MCF 10A (cell line): ENCODE results near the gene KRT37. TPM values are rescaled to one million over a fixed set of nuclear protein-coding genes. Genes with fewer than 3 reads are reported as not detected.
A peak's percentile ranks its signal among the peaks of the same experiment; 100 is the strongest.

Experiments
- BruUV-seq: library from RNA; stranded (reverse); fragments of 400-500 nt; replicated peaks from 2 replicates; lab custom pipeline; 2021; lab: Mats Ljungman, UMichigan
- CTCF ChIA-PET: fragments of 300-600 bp; sonication (Branson Sonifier 250); formaldehyde crosslinking; extraction: SDS; loops from one replicate; lab custom pipeline; 2021; ENCODE audit warnings: antibody characterized with exemption, inconsistent platforms; lab: Yijun Ruan, JAX
- POLR2A ChIA-PET: fragments of 300-600, 350-650 bp; sonication (Branson Sonifier 250); formaldehyde crosslinking; extraction: SDS; loops from one replicate; lab custom pipeline; 2020; ENCODE audit warnings: antibody characterized with exemption, inconsistent platforms; lab: Yijun Ruan, JAX
- DNase-seq: peaks from one replicate; pipeline ENCODE4 v3.0.0-alpha.2; 2018; ENCODE audit not compliant: unreplicated experiment
- H3K27ac Mint-ChIP-seq: one replicate; pipeline ENCODE4 v1.8.0; 2022; ENCODE audit warnings: mild to moderate bottlenecking, low read depth, mixed read lengths; ENCODE audit not compliant: unreplicated experiment
- H3K27me3 Mint-ChIP-seq: one replicate; pipeline ENCODE4 v1.8.0; 2022; ENCODE audit warnings: mixed read lengths; ENCODE audit not compliant: insufficient read depth, unreplicated experiment
- H3K36me3 Mint-ChIP-seq: one replicate; pipeline ENCODE4 v1.8.0; 2022; ENCODE audit warnings: mild to moderate bottlenecking, moderate library complexity, mixed read lengths; ENCODE audit not compliant: insufficient read depth, unreplicated experiment
- H3K4me1 Mint-ChIP-seq: one replicate; pipeline ENCODE4 v1.8.0; 2022; ENCODE audit warnings: mixed read lengths; ENCODE audit not compliant: insufficient read depth, unreplicated experiment
- H3K4me3 Mint-ChIP-seq: one replicate; pipeline ENCODE4 v1.8.0; 2022; ENCODE audit warnings: mild to moderate bottlenecking, moderate library complexity, mixed read lengths; ENCODE audit not compliant: unreplicated experiment
- H3K9me3 Mint-ChIP-seq: one replicate; pipeline ENCODE4 v1.8.0; 2022; ENCODE audit warnings: mixed read lengths; ENCODE audit not compliant: unreplicated experiment
- CTCF ChIP-seq: fragments of 200-600 bp; IDR thresholded peaks from one replicate; pipeline ENCODE4 v1.8.0; 2022; ENCODE audit warnings: antibody characterized with exemption, mild to moderate bottlenecking; ENCODE audit not compliant: unreplicated experiment
- intact Hi-C: fragments of 100-400 bp; cut with micrococcal nuclease; formaldehyde crosslinking; loops from 2 replicates; pipeline ENCODE4 v1.14.1; 2022
- total RNA-seq: library from RNA; stranded (reverse); gene quantifications from 2 replicates; pipeline ENCODE4 v1.2.3, GENCODE V29; 2022

The KRT37 gene
- total RNA-seq, 1 experiment from 2014 or later: not detected

- H3K36me3 Mint-ChIP-seq: no peaks in the 10 kb centered on the region
- H3K9me3 Mint-ChIP-seq: no peaks in the 10 kb centered on the region
- POLR2A ChIA-PET: interaction anchor here (0.8 kb wide), 1 partner anchor 167 kb away, joined by 3 read pairs; the partner anchor contains the start of gene KRT17
- no TSS peak for BruUV-seq
- no peak overlapping the region for H3K4me3 Mint-ChIP-seq
- H3K27me3 Mint-ChIP-seq: peaks cover 45% of the 10 kb centered on the region
- H3K27ac Mint-ChIP-seq: no peak overlapping the region
- intact Hi-C loops: no loop called here
- TF ChIP-seq CTCF: no peak
- DNase-seq: no peak
- CTCF ChIA-PET: interaction anchor here (1.0 to 1.2 kb wide), 2 partner anchors 18 to 91 kb away, joined by 3 to 4 read pairs; no protein-coding TSS in a partner anchor
- peaks cover 6% of the 10 kb centered on the region for H3K4me1 Mint-ChIP-seq
Measured at GRCh38 chr17:41457676-41458075, 33.3 kb upstream of the KRT37 start.

- CTCF ChIA-PET: no interaction called here
- no peaks in the 10 kb centered on the region for H3K9me3 Mint-ChIP-seq
- POLR2A ChIA-PET: no interaction called here
- no peak for TF ChIP-seq CTCF
- intact Hi-C loops: no loop called here
- peaks cover 6% of the 10 kb centered on the region for H3K4me1 Mint-ChIP-seq
- no peak overlapping the region for H3K4me3 Mint-ChIP-seq
- H3K27me3 Mint-ChIP-seq: peaks cover 55% of the 10 kb centered on the region
- BruUV-seq: no TSS peak
- DNase-seq: peak; percentile 27
- no peak overlapping the region for H3K27ac Mint-ChIP-seq
- no peaks in the 10 kb centered on the region for H3K36me3 Mint-ChIP-seq
Measured at GRCh38 chr17:41456204-41456603, 31.8 kb upstream of the KRT37 start.

DNA sequence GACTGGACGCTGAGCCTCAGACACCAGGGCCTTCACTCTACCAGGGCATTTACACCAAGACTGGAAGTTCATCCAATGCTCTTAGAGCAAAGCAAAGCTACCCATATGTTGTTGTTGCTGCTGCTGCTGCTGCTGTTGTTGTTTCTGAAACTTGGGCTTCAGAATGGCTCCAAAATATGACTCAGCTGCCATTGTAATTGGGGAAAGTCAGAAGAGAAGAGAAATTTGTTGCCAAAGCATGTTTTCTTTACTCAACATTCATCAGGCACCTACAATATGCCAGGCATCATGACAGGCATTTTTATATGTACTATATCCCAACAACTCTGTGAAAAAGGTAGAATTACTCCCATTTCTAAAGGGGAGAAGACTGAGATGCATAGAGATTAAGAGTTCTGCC, 30.9 kb upstream of the KRT37 start:
- Mint-ChIP-seq H3K27ac (no peak overlapping the region), H3K9me3 (no peaks in the 10 kb centered on the region), H3K4me1 (peaks cover 6% of the 10 kb centered on the region), H3K27me3 (peaks cover 48% of the 10 kb centered on the region), H3K4me3 (no peak overlapping the region), H3K36me3 (no peaks in the 10 kb centered on the region)
- intact Hi-C loops: no loop called here
- POLR2A ChIA-PET: no interaction called here
- CTCF ChIA-PET: no interaction called here
- no peak for TF ChIP-seq CTCF
- DNase-seq: peak; percentile 38
- BruUV-seq: no TSS peak

- TF ChIP-seq CTCF: no peak
- ChIA-PET POLR2A (interaction anchor here (1.3 kb wide), 1 partner anchor 27 kb away, joined by 6 read pairs; no protein-coding TSS in a partner anchor), CTCF (no interaction called here)
- no peak overlapping the region for H3K27ac Mint-ChIP-seq
- no peak for DNase-seq
- peaks cover 34% of the 10 kb centered on the region for H3K27me3 Mint-ChIP-seq
- H3K36me3 Mint-ChIP-seq: no peaks in the 10 kb centered on the region
- H3K9me3 Mint-ChIP-seq: no peaks in the 10 kb centered on the region
- intact Hi-C loops: no loop called here
- H3K4me1 Mint-ChIP-seq: peaks cover 11% of the 10 kb centered on the region
- H3K4me3 Mint-ChIP-seq: no peak overlapping the region
- BruUV-seq: no TSS peak
Measured at GRCh38 chr17:41453066-41453465, 28.7 kb upstream of the KRT37 start.
